Measurements from ENCODE around the gene CIAO3.

Gene CIAO3

DNA sequence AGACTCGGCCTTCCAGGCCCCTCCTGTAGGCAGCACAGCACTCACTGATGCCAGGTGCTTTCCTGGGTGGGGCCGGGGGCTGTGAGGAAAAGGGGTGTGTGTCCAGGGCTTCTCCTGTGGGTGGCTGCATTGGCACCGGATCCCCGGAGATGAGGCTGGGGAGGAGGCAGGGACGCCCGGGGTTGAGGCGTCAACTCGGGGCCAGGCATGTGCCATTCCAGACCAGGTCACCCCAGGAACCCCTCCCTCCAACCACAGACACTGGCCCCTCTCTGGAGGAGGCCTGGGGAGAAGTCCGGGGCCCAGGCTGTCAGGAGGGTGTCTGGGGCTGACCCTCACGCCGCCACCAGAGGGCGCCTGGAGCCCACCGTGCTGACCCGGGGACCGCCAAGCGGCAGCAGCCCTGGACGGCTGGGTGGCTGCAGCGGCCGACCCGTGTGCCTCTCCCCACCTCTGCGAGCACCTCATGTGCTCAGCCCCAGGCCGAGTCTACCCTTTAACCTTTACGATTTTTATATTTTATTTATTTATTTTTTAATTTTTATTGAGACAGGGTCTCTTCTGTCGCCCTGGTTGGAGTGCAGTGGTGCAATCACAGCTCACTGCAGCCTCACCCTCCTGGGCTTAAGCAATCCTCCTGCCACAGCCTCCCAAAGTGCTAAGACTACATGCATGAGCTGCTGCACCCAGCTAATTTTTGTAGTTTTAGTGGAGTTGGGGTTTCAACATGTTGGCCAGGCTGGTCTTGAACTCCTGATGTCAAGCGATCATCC, 29.1 kb downstream of the CIAO3 start:
- no peak overlapping the region for H3K4me3 ChIP-seq (ENCODE audit: low read depth, low read length)

DNA sequence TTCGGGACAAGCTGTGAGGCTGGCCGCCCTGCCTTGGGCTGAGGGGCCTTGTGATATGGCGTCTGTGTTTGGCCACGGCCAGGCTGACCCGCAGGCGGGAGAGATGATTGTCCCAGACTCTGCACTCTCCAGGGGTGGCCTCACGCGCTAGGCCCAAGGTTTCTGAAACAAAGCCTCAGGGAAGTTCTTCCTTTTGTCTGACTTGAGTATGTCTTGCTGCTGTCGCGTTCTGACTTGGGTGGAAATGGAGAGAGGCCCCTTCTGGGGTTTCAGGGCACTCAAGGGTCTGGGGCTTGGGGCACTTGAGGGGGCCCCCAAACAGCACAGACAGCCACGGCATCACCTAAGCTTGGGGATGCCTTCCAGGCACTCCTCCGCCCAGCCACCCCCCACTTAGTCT, 29.7 kb downstream of the CIAO3 start:
- no peak overlapping the region for H3K4me3 ChIP-seq (ENCODE audit: low read depth, low read length)

DNA sequence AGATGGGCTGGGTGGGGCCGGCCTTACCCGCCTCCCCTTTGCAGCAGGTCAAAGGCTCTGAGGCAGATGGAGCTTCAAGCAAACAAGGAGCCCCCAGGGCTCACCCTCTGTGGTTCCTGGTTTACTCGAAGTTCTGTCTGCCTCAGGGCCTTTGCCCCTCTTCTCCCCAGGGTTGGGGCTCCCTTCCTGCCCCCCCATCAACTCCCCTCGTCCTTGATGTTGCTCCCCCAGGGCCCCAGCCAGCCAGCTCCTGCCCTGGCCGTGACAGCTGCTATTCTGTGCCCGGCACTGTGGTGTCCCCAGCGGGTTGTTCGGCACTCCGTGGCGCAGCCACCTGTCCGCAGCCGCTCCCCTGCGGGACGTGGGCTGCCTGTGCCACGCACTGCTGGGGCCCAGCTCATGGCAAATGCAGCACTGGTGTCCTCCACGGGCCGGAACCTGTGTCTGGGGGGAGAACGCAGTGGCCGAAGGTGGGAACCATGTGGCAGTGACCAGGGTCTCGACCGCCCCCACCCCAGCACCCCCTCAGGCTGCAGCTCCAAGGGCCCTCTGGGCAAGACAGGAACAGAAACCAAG, 30.2 kb downstream of the CIAO3 start:
- no peak overlapping the region for H3K4me3 ChIP-seq (ENCODE audit: low read depth, low read length)

DNA sequence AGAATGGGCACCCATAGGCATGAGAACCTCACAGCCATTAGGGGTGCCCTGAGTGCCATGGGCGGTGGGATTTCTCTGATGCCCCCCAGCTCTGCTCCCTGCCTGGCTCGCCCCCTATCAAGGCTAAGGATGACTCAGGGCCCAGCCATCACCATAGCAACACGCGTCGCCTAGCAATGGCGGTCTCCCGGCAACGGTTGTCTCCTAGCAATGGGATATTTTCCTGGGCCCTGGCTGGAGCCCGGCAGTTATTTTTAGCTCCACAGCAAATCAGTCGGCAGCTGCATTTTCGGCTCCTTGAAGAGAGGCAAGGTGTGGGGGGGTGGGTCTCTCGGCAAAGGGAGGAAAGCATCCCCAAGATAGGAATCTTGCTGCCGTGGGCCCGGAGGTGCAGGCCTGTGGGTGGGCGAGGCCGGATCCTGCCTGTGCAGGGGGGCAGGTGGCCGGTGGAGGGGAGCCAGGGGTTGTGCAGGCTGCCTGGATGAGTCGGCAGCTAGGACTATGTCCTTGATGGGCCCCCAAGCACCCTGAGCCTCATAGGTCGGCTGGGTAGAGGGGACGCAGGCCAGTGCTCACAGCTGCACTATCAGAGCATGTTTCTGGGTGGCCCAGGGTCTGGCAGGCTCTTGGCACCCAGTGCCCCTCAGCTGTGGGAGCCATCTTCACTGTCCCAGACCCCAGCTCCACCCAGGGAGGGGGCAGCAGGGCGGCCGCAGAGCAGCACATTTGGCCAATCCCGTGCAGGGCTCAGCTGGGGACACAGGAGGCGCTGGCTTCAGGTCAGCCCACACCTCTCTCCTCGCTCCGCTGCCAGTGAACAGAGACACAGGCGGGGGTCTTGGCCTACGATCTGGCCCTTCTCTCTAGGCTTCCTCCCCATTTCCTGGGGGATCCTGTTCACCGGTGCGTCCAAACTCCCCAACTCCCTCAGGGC, 31.0 kb downstream of the CIAO3 start:
- no peak overlapping the region for H3K4me3 ChIP-seq (ENCODE audit: low read depth, low read length)

DNA sequence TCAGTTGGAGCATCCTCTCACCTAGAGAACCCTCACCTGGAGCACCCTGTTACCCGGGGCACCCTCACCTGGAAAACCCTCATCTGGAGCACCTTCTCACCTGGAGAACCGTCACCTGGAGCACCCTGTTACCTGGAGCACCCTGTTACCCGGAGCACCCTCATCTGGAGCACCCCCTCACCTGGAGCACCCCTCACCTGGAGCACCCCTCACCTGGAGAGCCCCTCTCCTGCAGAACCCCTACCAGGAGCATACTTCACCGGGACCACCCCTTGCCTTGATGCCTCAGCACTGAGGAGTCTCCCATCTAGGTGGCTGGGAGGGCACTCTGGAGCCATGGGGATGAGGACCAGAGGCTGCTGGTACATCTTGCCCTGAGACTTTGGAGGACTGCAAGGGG, 31.8 kb downstream of the CIAO3 start:
- H3K4me3 ChIP-seq (ENCODE audit: low read depth, low read length), result no peak overlapping the region

DNA sequence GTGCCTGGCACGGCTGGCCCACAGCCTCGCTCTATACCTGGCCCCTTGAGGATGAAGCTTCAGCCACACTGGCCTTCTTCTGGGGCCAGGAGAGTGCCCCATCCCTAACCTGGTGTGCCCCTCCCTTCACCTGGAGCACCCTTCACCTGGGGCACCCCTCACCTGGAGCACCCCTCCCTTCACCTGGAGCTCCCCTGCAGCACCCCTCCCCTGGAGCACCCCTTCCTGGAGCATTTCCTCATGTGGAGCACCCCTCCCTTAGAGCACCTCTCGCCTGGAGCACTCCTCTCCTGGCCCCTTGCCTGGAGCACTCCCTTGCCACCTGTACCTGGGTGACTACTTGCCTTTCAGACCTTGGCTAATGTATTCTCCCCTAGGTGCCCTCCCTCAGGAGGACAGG, 32.8 kb downstream of the CIAO3 start:
- no peak overlapping the region for H3K4me3 ChIP-seq (ENCODE audit: low read depth, low read length)

DNA sequence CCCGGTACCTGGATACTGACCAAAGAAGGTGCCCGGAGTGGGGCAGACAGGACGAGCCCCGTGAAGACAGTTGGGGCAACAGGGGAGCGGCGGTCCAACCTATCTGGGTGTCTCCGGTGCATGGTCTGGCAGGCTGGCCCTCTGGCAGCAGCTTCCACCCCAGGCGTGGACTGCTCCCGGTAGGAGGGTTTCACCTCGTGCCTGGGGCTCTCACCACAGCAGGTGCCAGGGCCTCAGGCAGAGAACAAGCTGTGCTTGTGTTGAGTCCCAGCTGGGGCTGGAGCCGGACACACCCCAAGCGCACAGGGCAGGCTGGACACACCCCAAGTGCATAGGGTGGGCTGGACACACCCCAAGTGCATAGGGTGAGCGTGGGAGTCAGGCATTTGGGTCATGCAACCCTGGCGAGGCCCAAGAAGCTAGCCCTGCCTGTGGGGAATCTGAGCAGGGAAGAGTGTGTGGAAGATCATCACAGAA, 33.7 kb downstream of the CIAO3 start:
- H3K4me3 ChIP-seq (ENCODE audit: low read depth, low read length), result no peak overlapping the region

DNA sequence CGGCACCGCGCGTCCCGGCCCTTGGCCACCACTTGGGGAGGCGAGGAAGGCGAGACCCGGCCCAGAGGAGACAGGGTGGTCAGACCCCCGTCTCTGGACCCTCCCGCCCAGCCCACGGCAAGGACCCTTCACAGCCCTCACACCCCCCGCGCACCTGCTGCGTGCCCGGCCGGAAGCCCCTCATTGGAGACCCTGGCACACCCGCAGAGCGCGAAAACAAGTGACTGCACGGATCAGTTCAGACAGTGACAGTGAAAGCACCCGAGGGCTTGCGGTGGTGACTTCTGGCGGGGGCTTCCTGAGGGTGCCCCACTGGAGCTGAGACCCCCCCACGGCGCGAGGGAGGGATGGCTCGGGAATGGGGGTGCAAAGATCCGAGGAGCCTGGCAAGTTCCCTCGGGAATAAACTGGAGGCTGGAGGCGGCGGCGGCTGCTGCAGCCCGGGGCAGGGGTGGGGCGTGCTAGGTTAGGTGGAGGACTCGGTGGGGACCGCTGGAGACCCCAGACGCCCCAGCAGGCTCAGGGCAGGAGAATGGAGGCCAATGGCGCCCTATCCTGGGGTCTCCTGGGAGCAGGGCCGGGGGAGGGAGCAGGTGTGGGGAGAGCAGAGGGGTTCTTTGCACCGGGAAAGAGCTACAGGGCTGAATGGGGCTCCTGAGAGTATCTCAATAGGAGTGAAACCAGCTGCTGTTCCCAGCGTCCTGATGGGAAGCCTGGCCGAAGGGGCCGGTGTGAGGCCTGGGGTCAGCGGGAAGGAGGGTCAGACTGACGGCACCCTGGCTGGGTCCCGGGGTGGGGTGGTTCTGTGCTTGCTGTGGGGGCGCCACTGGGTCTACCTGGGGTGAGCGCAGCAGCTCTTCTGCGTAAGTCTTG, 34.4 kb downstream of the CIAO3 start:
- H3K4me3 ChIP-seq (ENCODE audit: low read depth, low read length), result peak overlapping the region; percentile 35

DNA sequence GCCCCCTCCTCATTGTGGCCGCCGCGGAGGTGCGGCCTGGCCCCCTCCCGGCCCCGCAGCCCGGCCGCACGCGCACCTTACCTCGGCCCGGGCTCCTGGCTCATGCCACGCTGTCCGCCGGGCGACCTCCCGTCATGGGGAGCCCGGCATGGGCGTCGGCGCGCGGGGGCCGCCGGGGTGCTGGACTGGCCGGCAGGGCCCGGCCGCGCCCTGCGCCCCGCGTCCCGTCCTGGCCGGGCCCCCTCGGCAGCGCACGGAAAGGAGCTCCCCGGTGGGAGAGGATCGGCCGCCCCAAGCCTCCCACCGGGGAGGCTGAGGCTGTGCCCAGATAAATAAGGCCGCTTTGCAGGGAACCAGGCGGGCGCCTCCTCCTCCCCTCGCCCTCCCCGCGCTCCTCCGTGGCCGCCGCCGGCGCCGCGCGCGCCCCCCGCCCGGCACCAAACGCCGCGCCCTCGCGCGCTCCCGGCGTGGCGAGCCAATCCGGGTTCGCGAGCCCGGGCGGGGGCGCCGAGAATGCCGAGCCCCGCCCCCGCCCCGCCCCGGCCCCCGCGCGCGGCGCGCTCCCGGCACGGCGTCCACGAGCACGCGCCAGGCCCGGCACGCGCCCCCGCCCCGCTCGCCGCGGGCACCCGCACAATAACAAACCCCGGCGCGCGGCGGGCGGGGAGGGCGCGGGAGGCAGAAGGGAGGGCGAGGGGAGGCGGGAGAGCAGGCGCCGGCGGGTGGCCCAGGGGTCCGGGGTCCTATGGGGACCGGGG, 35.2 kb downstream of the CIAO3 start, which contains the start of gene FBXL16:
Gene FBXL16 (minus strand): TSS at position 371 of the 758 bp plus-strand sequence. CDS start 8,396 bp downstream, outside the sequence.
- H3K4me3 ChIP-seq (ENCODE audit: low read depth, low read length), result peak within 1 kb of the TSS; percentile 35

DNA sequence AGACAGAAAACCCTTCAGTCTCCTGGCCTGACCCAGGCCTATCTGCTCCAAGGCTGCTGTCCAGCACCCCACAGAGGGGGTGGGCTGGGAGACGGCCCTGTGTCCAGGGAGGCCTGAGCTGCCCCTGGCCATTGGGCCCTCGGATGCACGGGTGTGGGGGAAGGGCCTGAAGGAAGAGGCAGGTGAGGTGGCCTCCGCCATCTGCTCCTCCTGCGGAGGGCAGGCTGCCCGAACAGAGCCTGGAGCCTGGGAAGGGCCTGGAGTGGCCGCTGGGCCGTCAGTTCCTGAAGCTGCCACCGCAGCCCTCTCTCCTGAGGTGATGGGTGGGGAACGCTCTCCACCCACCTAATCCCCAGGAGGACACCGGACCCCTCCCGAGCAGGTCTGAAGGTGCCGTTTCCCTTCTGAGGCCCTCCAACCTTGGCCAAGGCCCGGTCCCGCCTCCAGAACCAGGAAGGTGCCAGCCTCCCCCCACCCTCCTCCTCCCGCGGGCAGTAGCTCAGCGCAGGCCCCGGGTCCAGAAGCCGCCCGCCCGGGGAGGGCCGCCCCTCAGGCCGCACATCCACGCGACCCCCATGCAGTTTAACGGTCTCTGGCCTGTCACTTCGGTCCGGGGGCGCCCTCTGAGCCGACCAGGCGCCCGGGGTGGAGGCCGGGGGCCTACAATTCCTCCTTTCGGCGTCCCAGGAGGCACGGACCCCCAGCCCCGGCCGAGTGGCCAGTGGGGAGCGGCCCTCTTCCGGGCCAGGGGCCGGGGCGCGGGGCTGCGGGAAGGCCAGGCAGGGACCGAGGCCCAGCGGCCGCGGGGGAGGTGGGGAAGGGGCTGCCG, 36.0 kb downstream of the CIAO3 start:
- H3K4me3 ChIP-seq (ENCODE audit: low read depth, low read length), result no peak overlapping the region

DNA sequence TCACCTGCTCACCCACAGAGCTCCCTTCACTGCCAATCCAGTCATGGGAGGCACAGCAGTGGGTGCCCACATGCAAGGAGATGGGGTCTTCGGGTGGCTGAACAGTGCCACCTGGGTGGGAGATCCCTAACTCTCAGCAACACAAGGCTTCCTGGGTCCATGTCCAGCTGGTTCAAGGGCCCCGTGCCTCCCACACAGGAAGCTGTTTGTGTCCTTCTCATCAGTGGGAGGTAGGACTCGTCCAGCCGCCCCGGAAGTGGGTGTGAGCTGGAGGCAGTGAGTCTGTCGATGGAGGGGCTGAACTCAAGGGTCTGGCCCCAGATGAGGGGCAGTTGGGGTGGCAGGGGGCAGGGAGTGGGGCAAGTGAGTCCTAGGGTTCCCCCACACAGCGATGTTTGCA, 36.8 kb downstream of the CIAO3 start:
- H3K4me3 ChIP-seq (ENCODE audit: low read depth, low read length), result no peak overlapping the region

DNA sequence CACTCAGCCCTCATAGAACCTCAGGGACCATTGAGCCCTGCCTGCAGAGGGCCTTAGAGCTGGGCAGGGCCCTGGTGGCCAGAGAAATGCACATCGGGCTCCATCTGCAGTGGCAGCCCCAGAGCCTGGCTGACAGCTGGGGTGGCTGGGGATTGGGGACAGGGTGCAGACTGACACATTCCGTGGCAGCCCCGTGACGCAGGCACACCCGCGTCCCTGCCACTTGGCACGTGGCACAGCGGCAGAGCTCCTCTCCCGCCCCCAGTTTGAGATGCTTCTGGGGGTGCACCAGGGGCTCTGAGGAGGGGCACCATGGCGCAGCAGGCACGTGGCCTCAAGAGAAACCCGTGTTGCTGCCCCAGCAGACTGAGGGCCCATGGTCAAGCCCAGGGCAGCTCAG, 37.4 kb downstream of the CIAO3 start:
- H3K4me3 ChIP-seq (ENCODE audit: low read depth, low read length), result no peak overlapping the region

DNA sequence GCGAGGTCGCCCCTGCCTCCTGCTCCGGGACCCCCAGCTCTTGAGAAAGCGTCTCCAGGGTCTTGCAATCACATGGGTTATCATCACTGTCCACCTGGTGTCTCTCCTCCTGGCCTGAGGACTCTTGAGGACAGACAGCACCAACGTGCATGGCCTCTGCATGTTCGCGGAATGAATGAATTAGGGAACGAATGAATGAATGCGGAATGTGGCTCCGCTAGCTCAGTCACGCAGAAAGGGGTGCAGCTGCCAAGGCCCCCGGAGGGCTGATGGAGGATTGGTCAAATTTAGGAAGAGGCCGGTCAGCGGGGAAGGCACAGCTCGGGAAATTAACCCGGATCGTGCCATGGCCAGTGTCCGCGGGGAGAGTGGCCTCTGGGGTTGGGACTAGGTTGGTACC, 38.5 kb downstream of the CIAO3 start:
- H3K4me3 ChIP-seq (ENCODE audit: low read depth, low read length), result no peak overlapping the region

DNA sequence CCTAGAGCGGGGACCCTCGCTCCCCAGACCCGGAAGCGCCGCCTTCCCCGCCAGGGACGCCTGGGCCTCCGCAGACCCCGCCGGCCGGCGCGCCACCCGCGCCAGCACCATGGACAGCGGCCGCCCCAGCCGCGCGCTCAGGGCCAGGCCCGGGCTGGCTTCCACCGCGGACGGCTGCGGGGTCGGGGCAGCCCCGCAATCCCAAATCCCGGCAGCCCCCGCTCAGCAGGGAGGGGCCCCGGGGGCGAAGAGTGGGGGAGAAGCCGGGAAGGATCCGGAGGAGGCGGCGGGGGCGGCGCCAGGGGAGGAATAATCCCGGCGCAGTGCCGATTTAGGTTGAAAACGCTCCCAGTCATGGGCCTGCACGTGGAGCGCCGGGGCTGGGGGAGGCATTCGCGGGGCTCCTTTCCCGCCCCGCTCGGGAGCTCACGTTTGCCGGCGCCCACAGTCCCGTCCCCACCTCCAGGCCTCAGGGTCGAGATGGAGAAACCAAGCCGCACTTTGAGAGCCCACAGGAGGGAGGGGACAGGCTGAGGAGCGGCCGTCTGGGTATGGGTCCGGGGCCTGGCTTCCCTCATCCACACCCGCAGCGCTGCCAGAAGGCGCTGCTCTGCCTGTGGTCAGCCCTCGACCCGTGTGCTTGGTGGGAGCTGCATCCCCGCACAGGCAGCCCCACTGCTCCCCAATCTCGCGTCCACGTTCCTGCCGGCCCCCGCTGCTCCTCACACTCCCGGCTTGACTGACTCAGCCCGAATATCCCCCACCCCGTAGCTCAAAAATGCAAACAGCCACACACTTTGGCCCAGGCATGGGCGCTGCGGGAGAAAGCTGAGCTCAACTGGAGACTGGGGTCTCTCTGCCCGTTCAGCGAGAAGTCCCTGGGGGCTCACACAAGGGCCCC, 39.9 kb downstream of the CIAO3 start:
- H3K4me3 ChIP-seq (ENCODE audit: low read depth, low read length), result no peak overlapping the region

DNA sequence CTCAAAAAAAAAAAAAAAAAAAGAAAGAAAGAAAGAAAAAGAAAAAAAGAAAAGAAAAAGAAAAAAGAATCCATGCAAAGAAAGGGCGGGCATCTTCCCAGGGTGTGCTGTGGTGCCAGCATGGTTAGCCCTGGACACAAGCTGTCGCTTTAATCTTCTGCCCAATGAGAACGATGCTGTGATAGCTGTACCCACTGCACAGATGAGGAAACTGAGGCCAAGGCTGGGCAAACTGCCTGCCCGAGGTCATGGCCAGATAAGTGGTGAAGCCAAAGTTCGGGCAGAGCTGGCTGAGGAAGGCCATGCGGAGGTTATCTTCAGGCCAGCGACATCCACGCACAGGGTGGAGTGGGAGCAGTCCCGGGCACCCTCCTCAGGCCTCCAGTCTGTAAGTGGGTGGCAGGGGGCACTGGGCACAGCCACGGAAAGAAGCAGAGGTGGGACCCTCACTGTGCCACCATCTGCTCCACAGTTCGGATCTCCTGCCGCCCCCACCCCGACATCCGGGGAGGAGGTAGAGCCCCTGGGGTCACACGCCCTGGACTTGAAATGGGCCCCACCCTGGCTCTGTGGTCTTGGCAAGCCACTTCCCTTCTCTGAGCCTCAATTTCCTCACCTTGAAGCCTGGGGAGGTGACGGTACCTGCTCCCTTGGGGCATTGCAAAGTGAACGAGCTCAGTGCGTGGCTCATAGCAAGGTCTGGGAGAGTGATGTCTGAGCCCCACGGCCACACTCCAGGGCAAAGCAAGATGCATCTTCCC, 41.7 kb downstream of the CIAO3 start:
- no peak overlapping the region for H3K4me3 ChIP-seq (ENCODE audit: low read depth, low read length)

DNA sequence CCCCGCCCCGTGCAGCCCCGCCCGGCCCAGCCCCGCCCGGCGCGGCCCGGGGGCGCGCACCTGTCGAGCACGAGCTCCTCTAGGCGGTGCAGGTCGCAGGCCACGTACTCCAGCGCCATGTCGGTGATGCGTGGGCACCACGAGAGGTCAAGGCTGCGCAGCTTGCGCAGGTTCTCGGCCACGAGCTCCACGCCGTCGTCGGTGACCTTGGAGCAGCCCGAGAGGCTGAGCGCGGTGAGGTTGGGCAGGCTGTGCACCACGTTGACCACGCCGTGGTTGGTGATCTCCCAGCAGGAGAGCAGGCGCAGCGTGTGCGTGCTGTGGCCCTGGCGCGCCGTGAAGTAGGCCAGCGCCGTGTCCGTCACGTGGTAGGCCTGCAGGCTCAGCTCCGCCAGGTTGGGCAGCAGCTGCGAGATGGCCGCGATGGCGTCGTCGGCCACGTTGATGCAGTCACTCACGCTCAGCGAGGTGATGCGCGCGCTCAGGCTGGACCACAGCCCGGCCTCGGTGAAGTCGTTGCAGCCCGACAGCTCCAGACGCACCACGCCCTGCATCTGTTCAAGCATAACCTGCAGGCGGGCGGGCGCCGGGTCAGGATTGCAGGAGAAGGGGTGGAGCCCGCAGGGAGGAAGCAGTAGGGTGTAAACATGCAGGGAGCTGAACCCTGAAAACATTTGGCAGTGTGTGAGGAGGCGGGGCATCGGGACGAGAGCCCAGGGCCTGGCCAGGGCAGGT, 45.3 kb downstream of the CIAO3 start:
- peak overlapping the region; percentile 51 for H3K4me3 ChIP-seq (ENCODE audit: low read depth, low read length)

Measured in iPS-11a (cell line).